Sigmoid colon (tissue), 7 donors: Measurements from ENCODE around the gene ETFDH. TPM values are rescaled to one million over a fixed set of nuclear protein-coding genes. Genes with fewer than 3 reads are reported as not detected.
A peak's percentile ranks its signal among the peaks of the same experiment; 100 is the strongest.

Source experiments
- DNase-seq: peaks from one replicate; pipeline ENCODE4 v3.0.0-alpha.2; 2019
- H3K27ac ChIP-seq, 4 donors: fragments of 200-600 bp; sonication (generic); one replicate each; pipeline ENCODE4 v1.5.1; 2016 to 2019; ENCODE audit warnings: mild to moderate bottlenecking in 1 of 4
- H3K27me3 ChIP-seq, 3 donors: fragments of 200-600 bp; sonication (generic); one replicate each; pipeline ENCODE4 v1.5.1; 2019; ENCODE audit warnings: mild to moderate bottlenecking in 1 of 3
- H3K36me3 ChIP-seq, 4 donors: fragments of 200-600 bp; sonication (generic); one replicate each; pipeline ENCODE4 v1.5.1; 2016 to 2019
- H3K4me1 ChIP-seq, 4 donors: fragments of 200-600 bp; sonication (generic); one replicate each; pipeline ENCODE4 v1.5.1; 2017 to 2019
- H3K4me3 ChIP-seq, 4 donors: fragments of 200-600 bp; sonication (generic); one replicate each; pipeline ENCODE4 v1.5.1; 2017 to 2019; ENCODE audit warnings: mild to moderate bottlenecking in 2 of 4, moderate library complexity in 1 of 4
- H3K9me3 ChIP-seq, 4 donors: fragments of 200-600 bp in 3 of 4; sonication (generic) in 3 of 4; one replicate each; pipeline versions ENCODE4 v1.5.1 to v1.6.1; 2013 to 2019
- CTCF ChIP-seq, 4 experiments: fragments of 450-650 bp in 3 of 4; fragments of 200-600 bp in 1 of 4; IDR thresholded peaks; one replicate each; pipeline ENCODE4 v1.5.1; 2016 to 2019; ENCODE audit warnings: antibody characterized with exemption in 4 of 4, mild to moderate bottlenecking in 3 of 4, moderate library complexity in 2 of 4
- EP300 ChIP-seq, 4 donors: sonication (generic); formaldehyde crosslinking; IDR thresholded peaks; one replicate each; pipeline ENCODE4 v1.6.1; 2017; ENCODE audit warnings: antibody characterized with exemption in 4 of 4
- POLR2A ChIP-seq, 2 donors: fragments of 450-650 bp; IDR thresholded peaks; one replicate each; pipeline ENCODE4 v1.6.1; 2016; ENCODE audit warnings: antibody characterized with exemption in 2 of 2, mild to moderate bottlenecking in 2 of 2, moderate library complexity in 2 of 2
- POLR2AphosphoS5 ChIP-seq, 4 donors: sonication (generic); formaldehyde crosslinking; IDR thresholded peaks; one replicate each; pipeline ENCODE4 v1.6.1; 2017; ENCODE audit warnings: antibody characterized with exemption in 4 of 4
- WGBS, 2 donors: extraction: QIAGEN DNeasy Blood & Tissue Kit; methylation state at CpG; one replicate each; pipeline ENCODE4 v1.1.7; 2013; 5-methylcytosine and 5-hydroxymethylcytosine counted together
- intact Hi-C: fragments of 100-400 bp; cut with DNase I; formaldehyde crosslinking; loops from one replicate; pipeline ENCODE4 v1.15.1; 2023
- polyA plus RNA-seq, 3 donors: library from polyadenylated mRNA; stranded (reverse); fragments of 200-250 nt; gene quantifications; one replicate each; pipeline ENCODE4 v1.2.3, GENCODE V29; 2013
- total RNA-seq, 4 donors: library from RNA; depleted of rRNA; stranded (reverse); fragments of >200 nt; gene quantifications; one replicate each; pipeline ENCODE4 v1.1.0, GENCODE V29; 2016
- donor health status: healthy with polysubstance abuse.
- donor health status: Bipolar disorder and iron deficiency.
- donor health status: healthy.

ETFDH gene
- total and polyA plus RNA-seq, 7 donors = 20.4 to 74.7 (median 31.6) TPM

- intact Hi-C loops = no loop called here
Observed at GRCh38 chr4:158666892-158667291, 5.2 kb upstream of the ETFDH start.

GRCh38 chr4:158667651-158668198 lies 4.4 kb upstream of the ETFDH start:
- WGBS, 2 donors = 79 to 82% methylated on average over 3 of the region's 3 CpGs
- Histone ChIP-seq H3K4me1 (peaks cover 0 to 13% (median 10%) of the 10 kb centered on the region in 4 donors), H3K36me3 (no peaks in the 10 kb centered on the region), H3K27ac (no peak overlapping the region), H3K9me3 (no peaks in the 10 kb centered on the region), H3K4me3 (no peak overlapping the region), H3K27me3 (no peaks in the 10 kb centered on the region)
- TF ChIP-seq POLR2AphosphoS5 (IDR thresholded peaks at IDR 0.05) = no peak
- peak in 1 of 4 experiments; percentile 26 for TF ChIP-seq CTCF (IDR thresholded peaks at IDR 0.05)
- intact Hi-C loops = no loop called here
- DNase-seq = no peak

More at GRCh38 chr4:158666892-158667291, 5.2 kb upstream of the ETFDH start:
- Histone ChIP-seq H3K9me3 (no peaks in the 10 kb centered on the region), H3K4me1 (peaks cover 0 to 12% (median 9%) of the 10 kb centered on the region in 4 donors), H3K27me3 (no peaks in the 10 kb centered on the region), H3K4me3 (no peak overlapping the region), H3K27ac (no peak overlapping the region), H3K36me3 (no peaks in the 10 kb centered on the region)
- TF ChIP-seq CTCF (IDR thresholded peaks at IDR 0.05) (no peak), POLR2A (IDR thresholded peaks at IDR 0.05) (no peak), POLR2AphosphoS5 (IDR thresholded peaks at IDR 0.05) (no peak), EP300 (IDR thresholded peaks at IDR 0.05) (no peak)
- no peak for DNase-seq
- WGBS, 2 donors = 97 to 99% methylated on average over 2 of the region's 2 CpGs

DNA sequence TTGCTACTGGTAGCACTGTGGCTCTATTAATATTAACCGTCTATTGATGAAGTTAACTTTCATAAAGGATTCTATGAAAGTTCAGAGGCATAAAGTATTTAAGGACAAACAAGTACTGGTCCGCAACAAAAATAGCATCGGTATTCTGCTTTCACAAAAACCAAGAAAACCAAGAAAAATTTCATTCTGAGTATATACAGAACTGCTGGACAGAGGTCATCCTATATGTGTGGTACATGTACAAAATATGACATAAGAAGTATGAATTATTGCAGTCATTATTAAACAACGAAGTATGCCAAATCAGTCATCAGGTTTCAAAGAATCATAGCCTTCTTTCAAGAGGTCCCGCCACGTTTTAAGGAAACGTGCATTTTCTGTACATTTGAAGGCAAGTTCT lies 2.8 kb upstream of the ETFDH start:
- Histone ChIP-seq H3K36me3 (no peaks in the 10 kb centered on the region), H3K27ac (no peak overlapping the region), H3K4me1 (peaks cover 0 to 27% (median 22%) of the 10 kb centered on the region in 4 donors), H3K27me3 (no peaks in the 10 kb centered on the region), H3K4me3 (no peak overlapping the region), H3K9me3 (no peaks in the 10 kb centered on the region)
- 88 to 91% methylated on average over 7 of the region's 7 CpGs for WGBS, 2 donors
- intact Hi-C loops = no loop called here
- no peak for DNase-seq
- no peak for TF ChIP-seq CTCF (IDR thresholded peaks at IDR 0.05)
- TF ChIP-seq EP300 (IDR thresholded peaks at IDR 0.05) = no peak
- no peak for TF ChIP-seq POLR2A (IDR thresholded peaks at IDR 0.05)
- no peak for TF ChIP-seq POLR2AphosphoS5 (IDR thresholded peaks at IDR 0.05)

- peak overlapping the region; percentile 71 to 90 (median 84) for H3K4me3 ChIP-seq
- 0% methylated on average over 35 of the region's 35 CpGs for WGBS, 2 donors
- H3K27me3 ChIP-seq = no peaks in the 10 kb centered on the region
- intact Hi-C loops = loop anchor here (5.0 kb wide), 1 partner anchor 96 kb away; the partner anchor contains the start of gene FNIP2
- TF ChIP-seq POLR2A (IDR thresholded peaks at IDR 0.05) (no peak), EP300 (IDR thresholded peaks at IDR 0.05) (peak in 1 of 4 donors; percentile 7), CTCF (IDR thresholded peaks at IDR 0.05) (no peak), POLR2AphosphoS5 (IDR thresholded peaks at IDR 0.05) (peak in 3 of 4 donors; percentile 37 to 58 (median 50))
- H3K9me3 ChIP-seq = no peaks in the 10 kb centered on the region
- H3K4me1 ChIP-seq = peaks cover 0 to 29% (median 24%) of the 10 kb centered on the region in 4 donors
- H3K36me3 ChIP-seq = no peaks in the 10 kb centered on the region
- H3K27ac ChIP-seq = peak overlapping the region; percentile 88 to 99 (median 96)
- DNase-seq = peak; percentile 78
Observed at GRCh38 chr4:158670975-158671664, 976 bp upstream of the ETFDH start.
